Retinal pigment epithelial cell (primary cell): ENCODE data around the gene UBE2U.
A peak's percentile ranks its signal among the peaks of the same experiment; 100 is the strongest.
"Not testable (repeated sequence)": the region's sequence is repeated elsewhere in the genome, so short reads cannot be mapped to it uniquely, and the experiment has no call there.

Experiments
- DNase-seq: peaks from one replicate; pipeline ENCODE4 v3.0.0-alpha.2; 2010; ENCODE audit warnings: low read depth
- H3K4me3 ChIP-seq: 2 replicates; pipeline ENCODE4 v1.5.1; 2011; ENCODE audit warnings: mild to moderate bottlenecking, low read length, control low read depth, moderate library complexity
- TF ChIP-seq, protein P1 (sequence below): conservative IDR thresholded peaks from 2 replicates; pipeline ENCODE4 v1.5.1; 2011; ENCODE audit warnings: low read depth, low read length, control low read depth, inconsistent platforms

UBE2U gene

DNA sequence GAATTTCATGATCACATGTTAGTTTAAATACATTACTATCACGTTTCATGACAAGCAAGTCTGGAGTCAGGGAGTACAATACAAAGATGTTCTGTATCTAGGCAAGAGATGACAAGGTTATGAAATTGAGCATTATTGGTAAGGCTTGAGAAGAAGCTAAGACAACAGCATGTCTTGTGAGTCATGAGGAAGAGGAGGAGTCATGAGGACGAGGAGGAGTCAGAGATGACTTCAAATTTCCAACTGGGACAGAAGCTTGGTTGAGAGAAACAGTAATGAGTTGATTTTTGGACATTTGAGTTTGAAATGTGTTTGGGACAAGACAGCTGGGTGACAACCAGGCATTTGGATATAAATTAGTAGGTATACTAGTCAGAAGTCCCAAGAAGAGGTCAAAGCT lies 4.3 kb upstream of the UBE2U start:
- no peak overlapping the region for H3K4me3 ChIP-seq
- TF ChIP-seq, protein P1, sequence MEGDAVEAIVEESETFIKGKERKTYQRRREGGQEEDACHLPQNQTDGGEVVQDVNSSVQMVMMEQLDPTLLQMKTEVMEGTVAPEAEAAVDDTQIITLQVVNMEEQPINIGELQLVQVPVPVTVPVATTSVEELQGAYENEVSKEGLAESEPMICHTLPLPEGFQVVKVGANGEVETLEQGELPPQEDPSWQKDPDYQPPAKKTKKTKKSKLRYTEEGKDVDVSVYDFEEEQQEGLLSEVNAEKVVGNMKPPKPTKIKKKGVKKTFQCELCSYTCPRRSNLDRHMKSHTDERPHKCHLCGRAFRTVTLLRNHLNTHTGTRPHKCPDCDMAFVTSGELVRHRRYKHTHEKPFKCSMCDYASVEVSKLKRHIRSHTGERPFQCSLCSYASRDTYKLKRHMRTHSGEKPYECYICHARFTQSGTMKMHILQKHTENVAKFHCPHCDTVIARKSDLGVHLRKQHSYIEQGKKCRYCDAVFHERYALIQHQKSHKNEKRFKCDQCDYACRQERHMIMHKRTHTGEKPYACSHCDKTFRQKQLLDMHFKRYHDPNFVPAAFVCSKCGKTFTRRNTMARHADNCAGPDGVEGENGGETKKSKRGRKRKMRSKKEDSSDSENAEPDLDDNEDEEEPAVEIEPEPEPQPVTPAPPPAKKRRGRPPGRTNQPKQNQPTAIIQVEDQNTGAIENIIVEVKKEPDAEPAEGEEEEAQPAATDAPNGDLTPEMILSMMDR = no peak
- no peak for DNase-seq

DNA sequence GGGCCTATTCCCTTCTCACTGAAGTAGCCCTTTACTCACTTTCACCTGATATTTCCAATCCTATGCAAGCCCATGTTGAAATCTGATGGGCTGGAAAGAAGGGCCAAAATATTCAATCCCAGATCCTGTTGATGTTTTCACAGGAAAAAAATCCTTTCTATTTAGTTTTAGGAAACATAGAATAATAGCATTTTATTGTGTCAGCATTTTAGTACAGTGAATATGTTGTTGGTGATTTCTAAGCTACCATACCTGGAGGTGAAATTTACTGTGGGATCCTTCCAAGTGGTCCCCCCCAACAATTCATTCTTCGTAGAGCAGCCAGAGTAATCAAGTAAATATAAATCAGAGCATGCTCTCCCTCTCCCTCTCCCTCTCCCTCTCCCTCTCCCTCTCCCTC lies 3.4 kb upstream of the UBE2U start:
- DNase-seq = no peak
- no peak overlapping the region for H3K4me3 ChIP-seq
- TF ChIP-seq, protein P1 = no peak

DNA sequence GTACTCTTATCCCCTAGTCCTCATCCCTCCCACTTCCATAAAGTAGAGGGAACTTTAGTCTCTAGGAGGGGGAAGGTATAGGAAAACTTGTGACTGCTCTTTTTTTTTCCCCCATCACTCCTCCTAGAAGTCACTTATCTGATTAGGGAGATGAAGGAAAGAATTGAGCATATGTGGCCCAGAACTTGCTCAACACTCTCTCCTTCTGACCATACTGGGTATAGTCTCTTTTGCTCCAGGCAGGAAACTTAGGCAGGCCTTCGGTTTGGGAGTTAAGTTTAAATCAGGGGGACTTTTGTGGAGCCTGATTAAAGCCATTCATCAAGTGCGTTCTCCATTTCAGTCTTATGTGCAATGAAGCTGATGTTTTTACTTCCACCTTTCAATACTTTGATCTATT lies 5.8 kb downstream of the UBE2U start:
- TF ChIP-seq, protein P1 = peak; percentile 23
- H3K4me3 ChIP-seq = no peak overlapping the region
- no peak for DNase-seq

DNA sequence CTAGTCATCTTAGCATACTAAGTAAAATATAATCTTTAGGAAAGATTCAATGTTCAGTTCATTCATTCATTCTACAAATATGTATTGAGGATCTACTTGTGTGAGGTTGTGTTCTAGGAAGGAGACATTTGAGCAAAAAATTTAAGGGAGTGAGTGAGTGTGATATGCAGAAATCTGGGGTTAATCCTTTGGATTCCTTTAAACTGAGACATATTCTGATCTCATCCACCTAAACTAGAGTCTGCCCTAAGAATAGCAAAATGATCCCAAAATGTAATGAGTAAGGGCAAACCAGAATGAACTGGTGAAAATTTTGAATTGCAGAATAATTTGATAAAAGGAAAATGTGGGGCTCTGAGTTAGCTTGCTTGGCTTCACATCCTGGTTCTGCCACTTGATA lies 8.6 kb downstream of the UBE2U start:
- DNase-seq = no peak
- H3K4me3 ChIP-seq = no peak overlapping the region
- TF ChIP-seq, protein P1 = no peak

DNA sequence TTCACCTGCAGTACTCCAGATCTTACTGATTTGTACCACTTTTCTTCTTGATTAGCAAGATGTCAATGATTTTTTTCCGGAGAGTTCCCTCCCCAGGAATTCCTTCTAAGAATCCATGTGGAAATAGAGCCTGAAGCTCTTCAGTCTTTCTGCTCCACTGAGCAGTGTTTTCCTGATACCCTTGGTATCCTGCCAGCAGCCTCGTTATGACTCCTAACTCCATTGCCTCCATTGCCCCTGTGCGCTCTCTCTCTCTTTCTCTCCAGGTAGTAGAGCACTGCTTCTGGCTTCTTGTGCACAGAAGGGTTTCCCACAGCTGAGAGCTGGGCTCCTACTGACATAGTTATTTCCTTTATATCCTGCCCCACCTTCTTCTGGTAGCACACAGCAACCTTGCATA lies 12.2 kb downstream of the UBE2U start:
- no peak overlapping the region for H3K4me3 ChIP-seq
- DNase-seq = peak; percentile 26
- TF ChIP-seq, protein P1 = no peak

DNA sequence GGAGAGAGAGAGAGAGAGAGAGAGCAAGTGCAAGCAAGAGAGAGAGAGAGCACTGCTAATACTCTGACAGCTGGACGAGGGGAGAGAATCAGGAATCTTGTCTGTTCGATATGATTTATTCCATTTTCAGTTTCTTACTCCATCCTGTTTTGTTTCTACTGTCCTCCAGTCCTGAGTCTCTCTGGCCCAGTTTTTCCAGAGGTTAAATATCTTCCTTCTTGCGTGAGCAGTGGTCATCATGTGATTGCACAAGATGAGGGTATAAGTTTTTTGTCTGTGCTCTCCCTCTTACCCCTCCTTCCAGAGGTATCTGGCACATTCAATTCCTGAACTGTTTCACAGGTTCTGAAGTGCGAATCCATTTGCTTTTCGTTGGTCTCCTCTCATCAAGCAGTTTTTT lies 16.8 kb downstream of the UBE2U start:
- TF ChIP-seq, protein P1 = no peak
- H3K4me3 ChIP-seq = no peak overlapping the region

DNA sequence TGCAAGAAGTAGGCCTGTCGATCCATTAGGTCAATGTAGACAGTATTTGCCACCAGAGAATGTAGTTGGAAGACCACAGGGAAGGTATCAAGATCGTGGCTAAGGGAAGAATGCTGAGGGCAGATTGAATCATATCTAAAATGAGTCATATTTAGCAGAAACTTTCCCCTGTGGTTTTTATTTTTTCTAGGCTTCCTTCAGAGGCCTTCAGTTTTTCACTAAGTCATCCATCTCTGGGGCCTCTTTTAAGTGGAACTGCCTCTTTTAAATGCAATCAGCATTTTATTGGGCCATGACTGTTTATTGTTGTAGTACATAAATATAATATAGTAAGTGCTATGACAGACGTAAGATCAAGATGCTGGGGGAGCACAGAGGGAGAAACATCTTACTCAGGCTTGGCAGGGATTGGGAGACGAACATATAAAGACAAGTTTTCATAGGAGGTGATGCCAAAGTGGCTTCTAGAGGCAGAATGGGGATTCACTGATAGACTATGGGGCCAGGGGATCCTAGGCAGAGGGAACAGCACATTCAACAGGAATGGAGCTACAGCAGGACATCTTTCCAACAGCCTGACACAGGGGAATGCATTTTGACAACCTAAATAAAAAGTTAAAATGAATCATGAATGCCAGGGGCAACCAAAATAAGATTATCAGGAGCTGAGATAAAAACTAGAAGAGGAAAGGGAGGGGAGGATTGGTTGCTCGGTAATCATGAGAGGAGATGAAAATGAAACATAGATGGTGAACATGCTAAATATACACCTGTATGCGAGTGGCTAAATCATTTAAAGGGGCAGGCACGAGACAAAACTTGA lies 20.1 kb downstream of the UBE2U start:
- H3K4me3 ChIP-seq = no peak overlapping the region
- no peak for DNase-seq
- TF ChIP-seq, protein P1 = no peak

More for the DNA sequence above, 16.8 kb downstream of the UBE2U start:
- no peak for DNase-seq

DNA sequence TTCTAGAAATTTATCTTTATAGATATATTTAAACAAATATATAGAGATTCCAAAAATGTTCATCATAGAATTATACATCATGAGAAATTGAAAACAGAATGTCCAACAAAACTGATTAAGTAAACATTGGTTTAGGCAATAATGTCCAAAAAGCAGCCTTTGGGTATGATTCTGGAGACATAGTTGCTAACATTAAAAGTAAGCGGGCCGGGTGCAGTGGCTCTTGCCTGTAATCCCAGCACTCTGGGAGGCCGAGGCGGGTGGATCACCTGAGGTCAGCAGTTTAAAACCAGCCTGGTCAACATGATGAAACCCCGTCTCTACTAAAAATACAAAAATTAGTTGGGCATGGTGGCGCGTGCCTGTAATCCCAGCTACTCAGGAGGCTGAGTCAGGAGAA lies 20.8 kb downstream of the UBE2U start:
- not testable (repeated sequence) for DNase-seq, H3K4me3 ChIP-seq
